Measurements from ENCODE around the gene TMOD4.

Gene TMOD4

GRCh38 chr1:151176514-151177045, 799 bp upstream of the TMOD4 start:
- no peak for DNase-seq (ENCODE audit: insufficient read length, low spot score)
- no peak for FAIRE-seq

- FAIRE-seq: no peak
- DNase-seq (ENCODE audit: insufficient read length, low spot score): no peak
Observed at GRCh38 chr1:151175041-151175741, 590 bp downstream of the TMOD4 start.

GRCh38 chr1:151171190-151171589, 4.6 kb downstream of the TMOD4 start:
- FAIRE-seq: no peak
- no peak for DNase-seq (ENCODE audit: insufficient read length, low spot score)

GRCh38 chr1:151167116-151167515, 8.7 kb downstream of the TMOD4 start:
- no peak for DNase-seq (ENCODE audit: insufficient read length, low spot score)
- FAIRE-seq: no peak

GRCh38 chr1:151166505-151166956, 9.2 kb downstream of the TMOD4 start:
- no peak for FAIRE-seq
- DNase-seq (ENCODE audit: insufficient read length, low spot score): no peak

GRCh38 chr1:151165738-151166504, 9.9 kb downstream of the TMOD4 start, which contains the start of the genes LYSMD1 and SCNM1:
Gene LYSMD1 (minus strand): TSS chr1:151165902. CDS start chr1:151165258, 644 bp downstream.
Gene SCNM1 (plus strand): TSS chr1:151166144. CDS start chr1:151166153, 9 bp downstream.
- FAIRE-seq: peak; percentile 33
- DNase-seq (ENCODE audit: insufficient read length, low spot score): peak; percentile 95

GRCh38 chr1:151165281-151165737, 10.5 kb downstream of the TMOD4 start:
- no peak for FAIRE-seq
- peak; percentile 51 for DNase-seq (ENCODE audit: insufficient read length, low spot score)

- FAIRE-seq (no peak), DNase-seq (ENCODE audit: insufficient read length, low spot score) (no peak)
Observed at GRCh38 chr1:151164732-151165280, 11.0 kb downstream of the TMOD4 start.

- FAIRE-seq: no peak
- DNase-seq (ENCODE audit: insufficient read length, low spot score): no peak
Observed at GRCh38 chr1:151159373-151159772, 16.4 kb downstream of the TMOD4 start.

GRCh38 chr1:151158751-151159251, 17.0 kb downstream of the TMOD4 start:
- DNase-seq (ENCODE audit: insufficient read length, low spot score) (no peak), FAIRE-seq (no peak)

- DNase-seq (ENCODE audit: insufficient read length, low spot score): no peak
- FAIRE-seq: no peak
Observed at GRCh38 chr1:151158326-151158725, 17.5 kb downstream of the TMOD4 start.

- no peak for DNase-seq (ENCODE audit: insufficient read length, low spot score)
Observed at GRCh38 chr1:151157067-151157531, 18.7 kb downstream of the TMOD4 start.

GRCh38 chr1:151156515-151156819, 19.3 kb downstream of the TMOD4 start, which contains the start of gene TNFAIP8L2:
Gene TNFAIP8L2 (plus strand): TSS chr1:151156649. CDS start chr1:151158698, 2,049 bp downstream.
- DNase-seq (ENCODE audit: insufficient read length, low spot score) (no peak), FAIRE-seq (no peak)

More at GRCh38 chr1:151157067-151157531, 18.7 kb downstream of the TMOD4 start:
- FAIRE-seq: no peak

GRCh38 chr1:151147665-151148064, 28.1 kb downstream of the TMOD4 start:
- FAIRE-seq (no peak), DNase-seq (ENCODE audit: insufficient read length, low spot score) (no peak)

GRCh38 chr1:151147132-151147503, 28.7 kb downstream of the TMOD4 start:
- DNase-seq (ENCODE audit: insufficient read length, low spot score) (no peak), FAIRE-seq (no peak)

GRCh38 chr1:151146412-151147131, 29.2 kb downstream of the TMOD4 start, which contains the start of gene SEMA6C:
Gene SEMA6C (minus strand): TSS chr1:151146631. CDS start chr1:151142621, 4,010 bp downstream.
- FAIRE-seq (no peak), DNase-seq (ENCODE audit: insufficient read length, low spot score) (peak; percentile 91)

- FAIRE-seq: no peak
- no peak for DNase-seq (ENCODE audit: insufficient read length, low spot score)
Observed at GRCh38 chr1:151146072-151146411, 29.7 kb downstream of the TMOD4 start.

- DNase-seq (ENCODE audit: insufficient read length, low spot score) (no peak), FAIRE-seq (no peak)
Observed at GRCh38 chr1:151145304-151146071, 30.3 kb downstream of the TMOD4 start.

- FAIRE-seq: no peak
- no peak for DNase-seq (ENCODE audit: insufficient read length, low spot score)
Observed at GRCh38 chr1:151144474-151145303, 31.1 kb downstream of the TMOD4 start.
